HG03460 (cell line): ENCODE measurements around the gene SNU13.
"Not testable (repeated sequence)": the region's sequence is repeated elsewhere in the genome, so short reads cannot be mapped to it uniquely, and the experiment has no call there.

Source experiments
- ATAC-seq: cut with Tn5 transposase; IDR thresholded peaks from one replicate; pipeline ENCODE4 v1.9.1; 2021; ENCODE audit not compliant: unreplicated experiment

SNU13 gene

GRCh38 chr22:41647771-41648170, 40.9 kb downstream of the SNU13 start:
- no peak for ATAC-seq

- ATAC-seq: no peak
Measured at GRCh38 chr22:41642331-41643110, 46.1 kb downstream of the SNU13 start.

GRCh38 chr22:41641854-41642253, 46.8 kb downstream of the SNU13 start:
- ATAC-seq: no peak

- no peak for ATAC-seq
Measured at GRCh38 chr22:41638748-41639147, 49.9 kb downstream of the SNU13 start.

- ATAC-seq: no peak
Measured at GRCh38 chr22:41638124-41638523, 50.5 kb downstream of the SNU13 start.

- not testable (repeated sequence) for ATAC-seq
Measured at GRCh38 chr22:41637623-41638022, 51.0 kb downstream of the SNU13 start.

GRCh38 chr22:41636467-41636866, 52.2 kb downstream of the SNU13 start:
- no peak for ATAC-seq

GRCh38 chr22:41634610-41635009, 54.1 kb downstream of the SNU13 start:
- not testable (repeated sequence) for ATAC-seq

- ATAC-seq: not testable (repeated sequence)
Measured at GRCh38 chr22:41631615-41632014, 57.1 kb downstream of the SNU13 start.

GRCh38 chr22:41631115-41631514, 57.6 kb downstream of the SNU13 start:
- not testable (repeated sequence) for ATAC-seq

- no peak for ATAC-seq
Measured at GRCh38 chr22:41625577-41625976, 63.1 kb downstream of the SNU13 start.
